SJCRH30 (cell line): ENCODE data around the gene GOLGA6L10. TPM values are rescaled to one million over a fixed set of nuclear protein-coding genes. Genes with fewer than 3 reads are reported as not detected.
"Not testable (repeated sequence)": the region's sequence is repeated elsewhere in the genome, so short reads cannot be mapped to it uniquely, and the experiment has no call there.

ENCODE experiments used
- DNase-seq, 2 experiments: peaks; one replicate each; pipeline ENCODE4 v3.0.0-alpha.2; 2015 to 2020
- H3K27ac ChIP-seq: fragments of 250-450 bp; sonication (Bioruptor Pico); 2 replicates; pipeline ENCODE4 v1.5.1; 2020; ENCODE audit warnings: mild to moderate bottlenecking, moderate library complexity
- H3K27me3 ChIP-seq: fragments of 250-450 bp; sonication (Bioruptor Pico); 2 replicates; pipeline ENCODE4 v1.5.1; 2020; ENCODE audit warnings: mild to moderate bottlenecking, moderate library complexity
- H3K36me3 ChIP-seq: fragments of 250-450 bp; sonication (Bioruptor Pico); 2 replicates; pipeline ENCODE4 v1.5.1; 2020; ENCODE audit warnings: mild to moderate bottlenecking, moderate library complexity
- H3K4me1 ChIP-seq: fragments of 250-450 bp; sonication (Bioruptor Pico); 2 replicates; pipeline ENCODE4 v1.5.1; 2020; ENCODE audit warnings: mild to moderate bottlenecking, moderate library complexity
- H3K4me3 ChIP-seq: fragments of 250-450 bp; sonication (Bioruptor Pico); 2 replicates; pipeline ENCODE4 v1.5.1; 2020; ENCODE audit warnings: mild to moderate bottlenecking, moderate library complexity
- H3K9me3 ChIP-seq: fragments of 250-450 bp; sonication (Bioruptor Pico); replicated peaks from 2 replicates; pipeline ENCODE4 v1.5.1; 2020; ENCODE audit warnings: mild to moderate bottlenecking, moderate library complexity
- total RNA-seq: library from RNA; depleted of rRNA; stranded (reverse); fragments of >200 nt; shearing (Covaris generic); gene quantifications from 2 replicates; pipeline ENCODE4 v1.2.3, GENCODE V29; 2014

Gene GOLGA6L10
- total RNA-seq, 1 experiment from 2014 or later: 0.10 TPM

GRCh38 chr15:82316247-82317090, 32.8 kb downstream of the GOLGA6L10 start:
- H3K9me3 ChIP-seq, H3K27ac ChIP-seq, H3K4me1 ChIP-seq, H3K36me3 ChIP-seq, H3K4me3 ChIP-seq, DNase-seq, H3K27me3 ChIP-seq: not testable (repeated sequence)

- Histone ChIP-seq H3K36me3 (no peaks in the 10 kb centered on the region), H3K27me3 (no peaks in the 10 kb centered on the region), H3K4me1 (no peaks in the 10 kb centered on the region), H3K9me3 (no peaks in the 10 kb centered on the region), H3K27ac (no peak overlapping the region), H3K4me3 (no peak overlapping the region)
- DNase-seq: no peak
Measured at GRCh38 chr15:82315519-82316246, 33.6 kb downstream of the GOLGA6L10 start.

- Histone ChIP-seq H3K27me3 (no peaks in the 10 kb centered on the region), H3K36me3 (no peaks in the 10 kb centered on the region), H3K9me3 (no peaks in the 10 kb centered on the region), H3K4me1 (no peaks in the 10 kb centered on the region), H3K27ac (no peak overlapping the region), H3K4me3 (no peak overlapping the region)
- no peak for DNase-seq
Measured at GRCh38 chr15:82314769-82315518, 34.3 kb downstream of the GOLGA6L10 start.

GRCh38 chr15:82313951-82314768, 35.1 kb downstream of the GOLGA6L10 start:
- not testable (repeated sequence) for H3K9me3 ChIP-seq, H3K4me3 ChIP-seq, H3K4me1 ChIP-seq, DNase-seq, H3K27ac ChIP-seq, H3K27me3 ChIP-seq, H3K36me3 ChIP-seq

GRCh38 chr15:82313446-82313845, 35.8 kb downstream of the GOLGA6L10 start:
- H3K36me3 ChIP-seq: no peaks in the 10 kb centered on the region
- H3K9me3 ChIP-seq: no peaks in the 10 kb centered on the region
- H3K4me1 ChIP-seq: no peaks in the 10 kb centered on the region
- DNase-seq: no peak
- no peak overlapping the region for H3K27ac ChIP-seq
- H3K27me3 ChIP-seq: no peaks in the 10 kb centered on the region
- H3K4me3 ChIP-seq: no peak overlapping the region

GRCh38 chr15:82312586-82313349, 36.5 kb downstream of the GOLGA6L10 start:
- Histone ChIP-seq H3K36me3 (no peaks in the 10 kb centered on the region), H3K4me1 (no peaks in the 10 kb centered on the region), H3K27ac (no peak overlapping the region), H3K9me3 (no peaks in the 10 kb centered on the region), H3K4me3 (no peak overlapping the region), H3K27me3 (no peaks in the 10 kb centered on the region)
- DNase-seq: no peak

- H3K4me3 ChIP-seq, H3K9me3 ChIP-seq, H3K27ac ChIP-seq, DNase-seq, H3K36me3 ChIP-seq, H3K4me1 ChIP-seq, H3K27me3 ChIP-seq: not testable (repeated sequence)
Measured at GRCh38 chr15:82311321-82311720, 38.0 kb downstream of the GOLGA6L10 start.

- Histone ChIP-seq H3K27me3 (0 out of 2 replicates have a peak, but pooled peaks cover 3% of the 10 kb centered on the region), H3K9me3 (no peaks in the 10 kb centered on the region), H3K4me3 (no peak overlapping the region), H3K27ac (no peak overlapping the region), H3K36me3 (no peaks in the 10 kb centered on the region), H3K4me1 (no peaks in the 10 kb centered on the region)
- DNase-seq: no peak
Measured at GRCh38 chr15:82309802-82310201, 39.5 kb downstream of the GOLGA6L10 start.

GRCh38 chr15:82307714-82308081, 41.6 kb downstream of the GOLGA6L10 start:
- Histone ChIP-seq H3K4me1 (no peaks in the 10 kb centered on the region), H3K4me3 (no peak overlapping the region), H3K27ac (no peak overlapping the region), H3K27me3 (0 out of 2 replicates have a peak, but pooled peaks cover 3% of the 10 kb centered on the region), H3K9me3 (no peaks in the 10 kb centered on the region), H3K36me3 (no peaks in the 10 kb centered on the region)
- DNase-seq: no peak

GRCh38 chr15:82306791-82307713, 42.2 kb downstream of the GOLGA6L10 start:
- 0 out of 2 replicates have a peak, but pooled peaks cover 3% of the 10 kb centered on the region for H3K27me3 ChIP-seq
- no peaks in the 10 kb centered on the region for H3K9me3 ChIP-seq
- no peak overlapping the region for H3K27ac ChIP-seq
- no peak overlapping the region for H3K4me3 ChIP-seq
- H3K36me3 ChIP-seq: no peaks in the 10 kb centered on the region
- no peaks in the 10 kb centered on the region for H3K4me1 ChIP-seq
- DNase-seq: no peak

- H3K4me3 ChIP-seq: no peak overlapping the region
- H3K4me1 ChIP-seq: no peaks in the 10 kb centered on the region
- no peaks in the 10 kb centered on the region for H3K36me3 ChIP-seq
- no peak overlapping the region for H3K27ac ChIP-seq
- 0 out of 2 replicates have a peak, but pooled peaks cover 3% of the 10 kb centered on the region for H3K27me3 ChIP-seq
- DNase-seq: no peak
- no peaks in the 10 kb centered on the region for H3K9me3 ChIP-seq
Measured at GRCh38 chr15:82305621-82306048, 43.6 kb downstream of the GOLGA6L10 start.

GRCh38 chr15:82304778-82305090, 44.5 kb downstream of the GOLGA6L10 start:
- no peaks in the 10 kb centered on the region for H3K36me3 ChIP-seq
- no peak overlapping the region for H3K27ac ChIP-seq
- H3K9me3 ChIP-seq: no peaks in the 10 kb centered on the region
- H3K27me3 ChIP-seq: 0 out of 2 replicates have a peak, but pooled peaks cover 3% of the 10 kb centered on the region
- DNase-seq: no peak
- no peaks in the 10 kb centered on the region for H3K4me1 ChIP-seq
- no peak overlapping the region for H3K4me3 ChIP-seq
